Small intestine (tissue), 7 donors: Measurements from ENCODE around the gene MYOT. TPM values are rescaled to one million over a fixed set of nuclear protein-coding genes. Genes with fewer than 3 reads are reported as not detected.
"Not testable (repeated sequence)": the region's sequence is repeated elsewhere in the genome, so short reads cannot be mapped to it uniquely, and the experiment has no call there.

Experiments
- DNase-seq, 2 donors: peaks; one replicate each; pipeline versions ENCODE4 v3.0.0 to v3.0.0-alpha.2; 2013
- FAIRE-seq: peaks from 2 replicates; lab custom pipeline; 2012; peaks lifted over from hg19 to GRCh38; lab: Jason Lieb, UNC
- H3K27ac ChIP-seq, 3 donors: one replicate each; pipeline ENCODE4 v1.5.1; 2013; ENCODE audit warnings: low read length in 2 of 3, mild to moderate bottlenecking in 2 of 3, control low read depth in 1 of 3, inconsistent platforms in 1 of 3, low read depth in 1 of 3, moderate library complexity in 1 of 3
- H3K27me3 ChIP-seq, 3 donors: one replicate each; pipeline ENCODE4 v1.6.1; 2013; ENCODE audit warnings: low read length in 3 of 3, inconsistent platforms in 1 of 3; ENCODE audit not compliant: control insufficient read depth in 3 of 3, insufficient read depth in 3 of 3
- H3K36me3 ChIP-seq, 3 donors: one replicate each; pipeline ENCODE4 v1.6.1; 2013; ENCODE audit warnings: low read length in 3 of 3, inconsistent platforms in 1 of 3, low read depth in 1 of 3, mild to moderate bottlenecking in 1 of 3, moderate library complexity in 1 of 3; ENCODE audit not compliant: control insufficient read depth in 3 of 3, insufficient read depth in 2 of 3
- H3K4me1 ChIP-seq, 3 donors: one replicate each; pipeline ENCODE4 v1.6.1; 2013; ENCODE audit warnings: low read length in 2 of 3, inconsistent platforms in 1 of 3, low read depth in 1 of 3, mild to moderate bottlenecking in 1 of 3, moderate library complexity in 1 of 3; ENCODE audit not compliant: control insufficient read depth in 3 of 3, insufficient read depth in 2 of 3
- H3K4me3 ChIP-seq, 3 donors: one replicate each; pipeline ENCODE4 v1.5.1; 2013; ENCODE audit warnings: low read length in 3 of 3, control low read depth in 1 of 3, inconsistent platforms in 1 of 3, low read depth in 1 of 3, mild to moderate bottlenecking in 1 of 3, moderate library complexity in 1 of 3
- H3K9me3 ChIP-seq, 2 donors: one replicate each; pipeline ENCODE4 v1.6.1; 2013; ENCODE audit warnings: low read depth in 1 of 2, low read length in 1 of 2; ENCODE audit not compliant: control insufficient read depth in 2 of 2, insufficient read depth in 1 of 2
- WGBS, 3 donors: extraction: QIAGEN DNeasy Blood & Tissue Kit; methylation state at CpG; one replicate each; pipeline ENCODE4 v1.1.7; 2013; 5-methylcytosine and 5-hydroxymethylcytosine counted together
- polyA plus RNA-seq, 4 donors: library from polyadenylated mRNA; stranded (reverse) in 3 of 4; unstranded in 1 of 4; fragments of 200-250 nt in 3 of 4; fragments of 120-200 nt in 1 of 4; gene quantifications; one replicate each; pipeline versions ENCODE4 v1.2.1 to v1.2.3, GENCODE V29; 2013
- donor health status: healthy with polysubstance abuse.
- donor health status: control.
- donor health status: control.
- donor health status: Bipolar disorder and iron deficiency.
- donor health status: healthy.

The MYOT gene
- polyA plus RNA-seq, 4 donors, result 2.0 to 7.0 (median 2.5) TPM

DNA sequence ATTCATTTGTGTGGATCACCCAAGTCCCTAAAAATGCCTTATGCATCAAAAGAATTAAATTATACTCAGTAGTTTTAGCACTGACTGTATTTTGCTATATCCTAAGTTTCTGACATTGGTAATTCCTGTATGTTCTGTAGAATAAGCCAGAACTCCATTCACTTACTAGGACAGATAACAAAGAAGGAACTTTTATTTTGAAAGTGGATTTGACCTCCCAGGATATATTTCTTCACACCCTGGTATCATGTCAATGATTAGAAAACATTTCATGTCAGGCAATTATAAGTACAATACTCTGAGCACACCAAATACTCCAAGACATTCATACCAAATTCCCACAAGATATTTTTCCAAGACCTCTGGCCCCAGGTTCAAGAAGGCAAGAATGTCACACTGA lies 28.7 kb upstream of the MYOT start:
- Histone ChIP-seq H3K27ac (no peak overlapping the region), H3K27me3 (no peaks in the 10 kb centered on the region), H3K36me3 (peaks cover 0 to 2% (median 0%) of the 10 kb centered on the region in 3 donors), H3K4me1 (no peaks in the 10 kb centered on the region), H3K4me3 (no peak overlapping the region), H3K9me3 (no peaks in the 10 kb centered on the region)
- FAIRE-seq (no peak), DNase-seq (peak; percentile 13 to 23)

- WGBS, 3 donors, result 79 to 90% (median 88%) methylated on average over 5 of the region's 5 CpGs
- no peak for FAIRE-seq
- Histone ChIP-seq H3K4me3 (no peak overlapping the region), H3K27me3 (no peaks in the 10 kb centered on the region), H3K4me1 (no peaks in the 10 kb centered on the region), H3K36me3 (no peaks in the 10 kb centered on the region), H3K27ac (no peak overlapping the region), H3K9me3 (no peaks in the 10 kb centered on the region)
- DNase-seq, result no peak
These were observed 25.4 kb upstream of the MYOT start for GRCh38 chr5:137842296-137842695.

DNA sequence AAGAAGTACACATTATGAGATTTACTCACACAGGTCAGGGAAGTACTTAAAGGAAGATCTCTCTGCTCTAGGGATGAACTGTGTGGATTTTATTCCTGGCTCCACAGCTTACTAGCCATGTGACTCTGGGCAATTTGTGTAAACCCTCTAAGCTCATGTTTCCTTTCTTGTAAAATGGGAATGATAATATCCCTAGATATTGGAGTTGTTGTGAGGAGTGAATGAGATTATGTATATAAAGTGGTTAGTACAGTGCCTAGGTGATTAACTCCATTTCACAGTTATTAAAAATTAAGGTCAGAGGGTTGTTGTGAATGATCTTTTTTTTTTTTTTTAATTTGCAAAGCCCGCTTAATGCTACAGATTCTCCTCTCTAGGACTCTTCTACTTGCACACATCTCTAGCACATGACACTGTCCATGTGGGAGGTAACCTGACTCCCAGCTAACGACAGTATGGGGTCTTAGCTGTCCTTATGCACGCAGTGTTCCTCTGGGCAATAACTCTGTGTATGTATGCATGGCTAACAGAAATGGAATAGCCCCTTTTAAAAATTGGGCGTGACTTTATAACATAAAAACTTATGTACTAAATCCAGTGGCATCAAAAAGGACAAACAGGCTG lies 23.9 kb upstream of the MYOT start:
- Histone ChIP-seq H3K4me3 (no peak overlapping the region), H3K4me1 (no peaks in the 10 kb centered on the region), H3K27ac (no peak overlapping the region), H3K36me3 (no peaks in the 10 kb centered on the region), H3K27me3 (no peaks in the 10 kb centered on the region), H3K9me3 (no peaks in the 10 kb centered on the region)
- 83 to 89% (median 87%) methylated on average over 4 of the region's 4 CpGs for WGBS, 3 donors
- DNase-seq (no peak), FAIRE-seq (no peak)

DNA sequence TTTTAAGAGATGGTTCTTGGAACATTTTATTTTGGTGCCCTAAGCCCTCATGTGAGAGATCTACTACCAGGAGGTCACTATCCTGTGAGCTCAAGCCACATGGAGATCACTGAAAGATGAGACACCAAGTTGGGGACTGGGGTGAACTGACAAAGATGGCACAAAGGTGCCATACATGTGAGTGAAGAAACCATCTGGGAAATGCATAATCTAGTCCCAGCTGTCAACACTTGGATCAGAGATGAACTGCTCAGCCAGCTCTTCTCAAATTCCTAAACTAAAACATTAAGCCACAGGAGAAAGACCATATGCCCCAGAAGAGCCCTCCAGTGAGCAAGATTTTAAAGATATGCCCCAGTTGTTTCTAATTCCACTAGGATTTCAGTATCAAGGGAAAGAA lies 22.2 kb upstream of the MYOT start:
- Histone ChIP-seq H3K4me1 (no peaks in the 10 kb centered on the region), H3K27ac (no peak overlapping the region), H3K4me3 (no peak overlapping the region), H3K27me3 (no peaks in the 10 kb centered on the region), H3K9me3 (no peaks in the 10 kb centered on the region), H3K36me3 (no peaks in the 10 kb centered on the region)
- no peak for DNase-seq
- no peak for FAIRE-seq

GRCh38 chr5:137847687-137848086 lies 20.0 kb upstream of the MYOT start:
- Histone ChIP-seq H3K36me3 (no peaks in the 10 kb centered on the region), H3K9me3 (no peaks in the 10 kb centered on the region), H3K4me1 (no peaks in the 10 kb centered on the region), H3K27me3 (no peaks in the 10 kb centered on the region), H3K27ac (no peak overlapping the region), H3K4me3 (no peak overlapping the region)
- 83 to 88% (median 86%) methylated on average over 6 of the region's 6 CpGs for WGBS, 3 donors
- no peak for DNase-seq
- FAIRE-seq, result no peak

GRCh38 chr5:137853165-137853564 lies 14.5 kb upstream of the MYOT start:
- not testable (repeated sequence) for H3K27me3 ChIP-seq, H3K4me1 ChIP-seq, H3K4me3 ChIP-seq, DNase-seq, H3K9me3 ChIP-seq, FAIRE-seq, H3K36me3 ChIP-seq, H3K27ac ChIP-seq

DNA sequence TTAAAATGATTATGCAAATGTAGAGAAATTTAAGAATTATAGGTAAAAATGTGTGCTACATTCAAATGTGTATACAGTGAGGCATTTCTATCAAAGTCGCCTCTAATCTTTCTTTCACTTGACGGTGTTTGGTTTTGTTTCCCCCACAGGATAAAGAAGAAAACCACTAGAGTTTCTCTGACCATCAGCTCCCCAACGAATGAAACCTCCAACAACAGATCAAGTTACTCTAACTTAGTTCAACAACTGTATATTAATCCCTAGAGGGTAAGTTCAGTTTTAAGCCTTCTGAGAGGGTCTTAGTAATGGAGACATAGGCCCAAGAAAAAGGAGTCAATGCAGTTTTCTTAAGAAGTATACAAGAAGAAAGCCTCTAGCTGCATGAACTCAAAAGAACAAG lies 11.5 kb upstream of the MYOT start:
- 61 to 90% (median 77%) methylated on average over 3 of the region's 3 CpGs for WGBS, 3 donors
- Histone ChIP-seq H3K4me1 (peaks cover 0 to 4% (median 2%) of the 10 kb centered on the region in 3 donors), H3K9me3 (peaks cover 0 to 3% of the 10 kb centered on the region in 2 donors), H3K4me3 (no peak overlapping the region), H3K27me3 (no peaks in the 10 kb centered on the region), H3K36me3 (no peaks in the 10 kb centered on the region), H3K27ac (no peak overlapping the region)
- DNase-seq (no peak), FAIRE-seq (no peak)

DNA sequence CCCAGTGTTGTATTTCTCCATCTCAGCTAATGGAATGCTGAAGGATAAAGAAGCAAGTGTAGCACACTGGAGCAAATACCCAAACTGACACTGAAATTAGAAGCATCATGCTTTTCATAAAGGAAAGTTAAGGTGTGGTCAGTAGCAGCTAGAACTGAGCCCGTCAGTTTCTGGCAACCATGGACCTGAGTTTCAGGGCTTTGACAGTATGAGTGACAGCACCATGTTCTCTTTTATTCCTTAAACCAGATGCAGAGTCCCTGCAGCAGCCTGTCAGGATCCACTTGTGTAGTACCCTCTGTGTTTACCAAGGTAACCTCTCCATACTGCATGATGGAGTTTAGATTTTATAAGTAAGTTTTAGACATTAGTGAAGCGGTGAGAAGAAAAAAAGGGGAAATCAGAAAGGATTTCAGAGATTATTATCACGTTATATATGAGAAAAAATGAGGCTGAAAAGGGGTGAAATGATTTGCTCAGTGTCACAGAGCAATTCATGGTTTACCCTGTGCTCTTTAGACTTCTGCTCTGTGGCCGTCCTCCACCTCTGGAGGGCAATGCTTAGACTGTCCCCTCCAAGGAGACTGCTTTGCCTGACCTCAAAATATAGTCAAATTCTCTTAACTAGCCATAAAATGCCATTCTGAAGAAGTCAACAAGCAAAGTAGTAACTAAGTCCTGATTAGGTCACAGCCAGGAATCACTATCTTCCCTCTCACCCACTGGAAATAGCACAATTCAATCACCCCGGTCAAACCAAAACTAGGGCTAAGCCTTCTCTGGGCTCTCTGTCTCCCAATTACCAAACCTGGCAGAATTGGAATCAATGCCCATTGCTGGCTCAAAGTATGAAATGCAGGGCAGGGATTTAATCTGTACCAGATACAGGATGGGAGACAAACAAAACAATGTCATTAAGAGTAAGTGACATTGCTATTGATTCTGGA lies 10.5 kb upstream of the MYOT start:
- Histone ChIP-seq H3K4me3 (no peak overlapping the region), H3K36me3 (no peaks in the 10 kb centered on the region), H3K4me1 (peaks cover 0 to 4% (median 2%) of the 10 kb centered on the region in 3 donors), H3K9me3 (peaks cover 0 to 3% of the 10 kb centered on the region in 2 donors), H3K27ac (no peak overlapping the region), H3K27me3 (no peaks in the 10 kb centered on the region)
- DNase-seq (no peak), FAIRE-seq (no peak)
- 84 to 87% (median 86%) methylated on average over 5 of the region's 5 CpGs for WGBS, 3 donors
